ACC112 (cell line): Measurements from ENCODE around the gene TRIM67.

Experiments
- H2AFZ ChIP-seq: fragments of 200-600 bp; sonication (generic); one replicate; pipeline ENCODE4 v1.6.0; 2017; ENCODE audit warnings: antibody characterized with exemption, low read length; ENCODE audit not compliant: unreplicated experiment
- H3K27ac ChIP-seq: fragments of 200-600 bp; sonication (generic); 2 replicates; pipeline ENCODE4 v1.5.1; 2014; ENCODE audit warnings: low read depth, mild to moderate bottlenecking, antibody characterized with exemption, low read length, moderate library complexity
- H3K27me3 ChIP-seq: fragments of 200-600 bp; sonication (generic); 2 replicates; pipeline ENCODE4 v1.6.1; 2014; ENCODE audit warnings: mild to moderate bottlenecking, antibody characterized with exemption, low read length, moderate library complexity, mixed read lengths; ENCODE audit not compliant: insufficient read depth
- H3K36me3 ChIP-seq: fragments of 200-600 bp; sonication (generic); 2 replicates; pipeline ENCODE4 v1.6.1; 2016; ENCODE audit warnings: mild to moderate bottlenecking, antibody characterized with exemption, low read length, moderate library complexity, mixed read lengths; ENCODE audit not compliant: insufficient read depth
- H3K4me1 ChIP-seq: fragments of 200-600 bp; sonication (generic); one replicate; pipeline ENCODE4 v1.6.1; 2016; ENCODE audit warnings: low read length, mixed read lengths; ENCODE audit not compliant: insufficient read depth, unreplicated experiment, control insufficient read depth
- H3K4me3 ChIP-seq: fragments of 200-600 bp; sonication (generic); 2 replicates; pipeline ENCODE4 v1.5.1; 2014; ENCODE audit warnings: mild to moderate bottlenecking, low read depth, low read length
- H3K79me2 ChIP-seq: fragments of 200-600 bp; sonication (generic); one replicate; pipeline ENCODE4 v1.6.0; 2016; ENCODE audit warnings: low read length; ENCODE audit not compliant: control insufficient read depth, unreplicated experiment, insufficient read depth

Gene TRIM67

GRCh38 chr1:231216498-231216897, 54.6 kb downstream of the TRIM67 start:
- no peak overlapping the region for H2AFZ ChIP-seq
- H3K4me3 ChIP-seq: no peak overlapping the region
- H3K4me1 ChIP-seq: no peaks in the 10 kb centered on the region
- peaks cover 33% of the 10 kb centered on the region for H3K27me3 ChIP-seq
- no peak overlapping the region for H3K27ac ChIP-seq
- no peaks in the 10 kb centered on the region for H3K79me2 ChIP-seq
- no peaks in the 10 kb centered on the region for H3K36me3 ChIP-seq

- no peak overlapping the region for H3K4me3 ChIP-seq
- H3K79me2 ChIP-seq: no peaks in the 10 kb centered on the region
- H3K36me3 ChIP-seq: no peaks in the 10 kb centered on the region
- H2AFZ ChIP-seq: no peak overlapping the region
- no peak overlapping the region for H3K27ac ChIP-seq
- peaks cover 32% of the 10 kb centered on the region for H3K27me3 ChIP-seq
- H3K4me1 ChIP-seq: no peaks in the 10 kb centered on the region
These were observed 55.2 kb downstream of the TRIM67 start for GRCh38 chr1:231217056-231217455.

- Histone ChIP-seq H3K4me1 (no peaks in the 10 kb centered on the region), H2AFZ (no peak overlapping the region), H3K4me3 (no peak overlapping the region), H3K27me3 (peaks cover 25% of the 10 kb centered on the region), H3K36me3 (no peaks in the 10 kb centered on the region), H3K79me2 (no peaks in the 10 kb centered on the region), H3K27ac (no peak overlapping the region)
These were observed 56.2 kb downstream of the TRIM67 start for GRCh38 chr1:231218078-231218477.

- H3K4me1 ChIP-seq: no peaks in the 10 kb centered on the region
- H3K27me3 ChIP-seq: peaks cover 24% of the 10 kb centered on the region
These were observed 57.9 kb downstream of the TRIM67 start for GRCh38 chr1:231219422-231220401.

GRCh38 chr1:231220801-231221200, 58.9 kb downstream of the TRIM67 start:
- Histone ChIP-seq H2AFZ (no peak overlapping the region), H3K4me3 (no peak overlapping the region), H3K27me3 (peaks cover 17% of the 10 kb centered on the region; the same call in 1 of the 2 replicates), H3K79me2 (no peaks in the 10 kb centered on the region), H3K36me3 (0 out of 2 replicates have a peak, but pooled peaks cover 6% of the 10 kb centered on the region), H3K4me1 (no peaks in the 10 kb centered on the region), H3K27ac (no peak overlapping the region)

More at GRCh38 chr1:231219422-231220401, 57.9 kb downstream of the TRIM67 start:
- Histone ChIP-seq H3K4me3 (no peak overlapping the region), H3K79me2 (no peaks in the 10 kb centered on the region), H2AFZ (no peak overlapping the region), H3K27ac (no peak overlapping the region), H3K36me3 (0 out of 2 replicates have a peak, but pooled peaks cover 3% of the 10 kb centered on the region)

GRCh38 chr1:231226156-231226555, 64.3 kb downstream of the TRIM67 start:
- Histone ChIP-seq H3K27me3 (no peaks in the 10 kb centered on the region), H3K27ac (no peak overlapping the region), H3K4me3 (no peak overlapping the region), H2AFZ (no peak overlapping the region), H3K79me2 (peaks cover 2% of the 10 kb centered on the region), H3K36me3 (peaks cover 22% of the 10 kb centered on the region), H3K4me1 (no peaks in the 10 kb centered on the region)

GRCh38 chr1:231231511-231231910, 69.7 kb downstream of the TRIM67 start:
- Histone ChIP-seq H2AFZ (no peak overlapping the region), H3K4me1 (no peaks in the 10 kb centered on the region), H3K4me3 (no peak overlapping the region), H3K27me3 (no peaks in the 10 kb centered on the region), H3K27ac (no peak overlapping the region), H3K79me2 (peaks cover 11% of the 10 kb centered on the region), H3K36me3 (peaks cover 16% of the 10 kb centered on the region)

GRCh38 chr1:231232870-231233734, 71.2 kb downstream of the TRIM67 start:
- peaks cover 11% of the 10 kb centered on the region for H3K79me2 ChIP-seq
- H3K27me3 ChIP-seq: no peaks in the 10 kb centered on the region
- H3K4me1 ChIP-seq: no peaks in the 10 kb centered on the region
- no peak overlapping the region for H2AFZ ChIP-seq
- H3K4me3 ChIP-seq: no peak overlapping the region
- no peak overlapping the region for H3K27ac ChIP-seq
- H3K36me3 ChIP-seq: peaks cover 9% of the 10 kb centered on the region

- Histone ChIP-seq H3K36me3 (peaks cover 12% of the 10 kb centered on the region; the same call in 1 of the 2 replicates), H3K4me1 (no peaks in the 10 kb centered on the region), H3K79me2 (peaks cover 11% of the 10 kb centered on the region), H3K4me3 (no peak overlapping the region), H3K27me3 (no peaks in the 10 kb centered on the region), H2AFZ (no peak overlapping the region), H3K27ac (no peak overlapping the region)
These were observed 72.0 kb downstream of the TRIM67 start for GRCh38 chr1:231233735-231234417.

- Histone ChIP-seq H2AFZ (no peak overlapping the region), H3K27me3 (no peaks in the 10 kb centered on the region), H3K27ac (no peak overlapping the region), H3K36me3 (peaks cover 12% of the 10 kb centered on the region; the same call in 1 of the 2 replicates), H3K4me3 (no peak overlapping the region), H3K79me2 (peaks cover 12% of the 10 kb centered on the region), H3K4me1 (peaks cover under 1% of the 10 kb centered on the region)
These were observed 72.6 kb downstream of the TRIM67 start for GRCh38 chr1:231234506-231234905.
